Measurements from ENCODE around the gene TAAR5. TPM values are rescaled to one million over a fixed set of nuclear protein-coding genes. Genes with fewer than 3 reads are reported as not detected.

TAAR5 gene
- total and polyA plus RNA-seq, 2 donors (not counting 3 experiments of a cell fraction or from before 2014, with no cell fraction given): not detected

DNA sequence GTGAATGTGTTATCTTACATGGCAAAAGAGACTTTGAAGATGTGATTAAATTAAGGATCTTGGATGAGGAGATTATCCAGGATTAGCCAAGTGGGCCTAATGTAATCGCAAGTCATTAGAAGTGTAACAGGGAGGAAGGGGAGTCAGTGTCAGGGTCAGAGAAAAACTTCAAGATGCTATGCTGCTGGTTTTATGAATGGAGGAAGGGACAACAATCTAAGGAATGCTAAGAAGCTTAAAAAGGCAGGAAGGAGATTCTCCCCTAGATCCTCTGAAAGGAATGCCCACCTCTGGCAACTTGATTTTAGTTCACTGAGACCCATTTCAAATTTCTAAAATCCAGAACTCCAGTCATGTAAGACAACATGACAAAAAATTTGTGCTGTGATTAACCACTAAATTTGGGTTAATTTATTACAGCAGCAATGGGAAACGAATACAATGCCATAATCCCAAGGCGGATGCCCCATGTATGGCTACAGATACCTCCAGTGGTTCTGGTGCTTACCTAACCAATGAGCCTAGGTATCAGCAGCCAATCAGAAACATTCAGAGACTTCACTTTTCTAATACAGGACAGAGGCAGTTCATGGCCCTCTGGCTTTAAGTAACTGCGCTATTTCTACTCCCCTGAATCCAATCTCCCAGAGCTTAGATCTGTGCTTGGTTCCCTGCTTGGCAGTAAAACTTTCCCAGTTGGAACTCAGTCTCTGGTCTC, 40.6 kb downstream of the TAAR5 start:
- no peaks in the 10 kb centered on the region for H3K9me1 ChIP-seq (replicated peaks; ENCODE audit: control insufficient read depth, extremely low read depth, insufficient read depth, low read length)
- no peaks in the 10 kb centered on the region for H3K79me2 ChIP-seq (ENCODE audit: control insufficient read depth, insufficient read depth, low read length)
- H2AFZ ChIP-seq (ENCODE audit: low read depth, low read length): no peak overlapping the region
- no peak overlapping the region for H3K27ac ChIP-seq (ENCODE audit: insufficient read depth, low read depth, low read length)
- DNase-seq (ENCODE audit: low read depth, low spot score): no peak
- H3K4me2 ChIP-seq (ENCODE audit: insufficient read depth, low read length): no peak overlapping the region
- H3K27me3 ChIP-seq (ENCODE audit: control insufficient read depth in 2 of 2, insufficient read depth in 2 of 2, low read length in 2 of 2): peaks cover 6 to 8% of the 10 kb centered on the region in 2 experiments
- no TSS peak for BruUV-seq (replicated peaks)
- H3K36me3 ChIP-seq (ENCODE audit: control insufficient read depth in 2 of 2, extremely low read depth in 1 of 2, insufficient read depth in 2 of 2, low read length in 2 of 2): no peaks in the 10 kb centered on the region
- H3K9me3 ChIP-seq (replicated peaks; ENCODE audit: control insufficient read depth, insufficient read depth, low read length): no peaks in the 10 kb centered on the region
- no peak for FAIRE-seq
- no peak for TF ChIP-seq POLR2AphosphoS5 (IDR thresholded peaks at IDR 0.05; ENCODE audit: insufficient read depth, low read depth, low read length)
- no peak for TF ChIP-seq EZH2 (IDR thresholded peaks at IDR 0.05; ENCODE audit: borderline replicate concordance, low read depth, low read length, severe bottlenecking)
- TF ChIP-seq, protein P1, sequence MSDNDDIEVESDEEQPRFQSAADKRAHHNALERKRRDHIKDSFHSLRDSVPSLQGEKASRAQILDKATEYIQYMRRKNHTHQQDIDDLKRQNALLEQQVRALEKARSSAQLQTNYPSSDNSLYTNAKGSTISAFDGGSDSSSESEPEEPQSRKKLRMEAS (IDR thresholded peaks at IDR 0.05; ENCODE audit: insufficient read depth, insufficient read length): no peak
- no peak for TF ChIP-seq POLR2A (IDR thresholded peaks at IDR 0.05; ENCODE audit: low read depth, low read length)
- no peak for TF ChIP-seq GATA2 (IDR thresholded peaks at IDR 0.05; ENCODE audit: insufficient read depth, insufficient read length, low read depth, low read length)
- TF ChIP-seq JUN (IDR thresholded peaks at IDR 0.05; ENCODE audit: borderline replicate concordance, insufficient read depth, insufficient read length, low read depth): no peak
- TF ChIP-seq FOS (IDR thresholded peaks at IDR 0.05; ENCODE audit: borderline replicate concordance, insufficient read depth, low read length): no peak
- TF ChIP-seq, protein P2, sequence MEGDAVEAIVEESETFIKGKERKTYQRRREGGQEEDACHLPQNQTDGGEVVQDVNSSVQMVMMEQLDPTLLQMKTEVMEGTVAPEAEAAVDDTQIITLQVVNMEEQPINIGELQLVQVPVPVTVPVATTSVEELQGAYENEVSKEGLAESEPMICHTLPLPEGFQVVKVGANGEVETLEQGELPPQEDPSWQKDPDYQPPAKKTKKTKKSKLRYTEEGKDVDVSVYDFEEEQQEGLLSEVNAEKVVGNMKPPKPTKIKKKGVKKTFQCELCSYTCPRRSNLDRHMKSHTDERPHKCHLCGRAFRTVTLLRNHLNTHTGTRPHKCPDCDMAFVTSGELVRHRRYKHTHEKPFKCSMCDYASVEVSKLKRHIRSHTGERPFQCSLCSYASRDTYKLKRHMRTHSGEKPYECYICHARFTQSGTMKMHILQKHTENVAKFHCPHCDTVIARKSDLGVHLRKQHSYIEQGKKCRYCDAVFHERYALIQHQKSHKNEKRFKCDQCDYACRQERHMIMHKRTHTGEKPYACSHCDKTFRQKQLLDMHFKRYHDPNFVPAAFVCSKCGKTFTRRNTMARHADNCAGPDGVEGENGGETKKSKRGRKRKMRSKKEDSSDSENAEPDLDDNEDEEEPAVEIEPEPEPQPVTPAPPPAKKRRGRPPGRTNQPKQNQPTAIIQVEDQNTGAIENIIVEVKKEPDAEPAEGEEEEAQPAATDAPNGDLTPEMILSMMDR (IDR thresholded peaks at IDR 0.05; ENCODE audit: extremely low read depth in 1 of 2, insufficient read depth in 1 of 2, low read depth in 1 of 2, low read length in 2 of 2): no peak
- no peak for TF ChIP-seq MYC (IDR thresholded peaks at IDR 0.05; ENCODE audit: low read depth, low read length)
- dilution Hi-C loops (cut with MboI; ENCODE audit: extremely low pct_ligation_motif_present, low sequenced_read_pairs): no loop called here
- H4K20me1 ChIP-seq (replicated peaks; ENCODE audit: control insufficient read depth, extremely low read depth, insufficient read depth, low read length): no peaks in the 10 kb centered on the region
- ChIA-PET CTCF (no interaction called here), POLR2A (no interaction called here)
- H3K9ac ChIP-seq (replicated peaks; ENCODE audit: extremely low read depth, insufficient read depth, low read length): no peak overlapping the region
- no peak overlapping the region for H3K4me3 ChIP-seq (replicated peaks in 1 of 3; ENCODE audit: insufficient read depth in 1 of 3, low read depth in 1 of 3, low read length in 3 of 3)
- intact Hi-C loops (cut with micrococcal nuclease): no loop called here
- H3K4me1 ChIP-seq (ENCODE audit: control insufficient read depth, extremely low read depth, insufficient read depth, low read length): no peaks in the 10 kb centered on the region

All from endothelial cell of umbilical vein (primary cell).